Omental fat pad (tissue), 4 donors: ENCODE measurements around the gene B3GLCT. TPM values are rescaled to one million over a fixed set of nuclear protein-coding genes. Genes with fewer than 3 reads are reported as not detected.

Experiments used
- ATAC-seq: fragments of 150-250 bp; one replicate; pipeline ENCODE4 v1.9.1; 2016; ENCODE audit warnings: mild to moderate bottlenecking, moderate library complexity; ENCODE audit not compliant: low FRiP score
- DNase-seq: peaks from one replicate; pipeline ENCODE4 v3.0.0-alpha.2; 2019; ENCODE audit warnings: low spot score
- CTCF ChIP-seq, 3 donors: fragments of 450-650 bp; IDR thresholded peaks; one replicate each; pipeline ENCODE4 v1.5.1; 2016 to 2017; ENCODE audit warnings: antibody characterized with exemption in 3 of 3, mild to moderate bottlenecking in 3 of 3, moderate library complexity in 2 of 3
- total RNA-seq, 4 donors: library from RNA; depleted of rRNA; stranded (reverse); fragments of >200 nt; gene quantifications; one replicate each; pipeline ENCODE4 v1.1.0, GENCODE V29; 2016

B3GLCT gene
- 10 to 100 TPM in 1 of 4 donors, 1 to 10 TPM in 3; 5.4 to 16.4 (median 6.6) TPM for total RNA-seq

GRCh38 chr13:31199849-31200636 is at the start of gene B3GLCT:
B3GLCT (plus strand) TSS chr13:31199975; CDS start chr13:31200085, 110 bp downstream.
- TF ChIP-seq CTCF (IDR thresholded peaks at IDR 0.05), result peak in 2 of 3 donors; percentile 73 to 93

GRCh38 chr13:31150315-31150985 is 49.3 kb upstream of the B3GLCT start:
- DNase-seq (no peak), ATAC-seq (no peak)
- TF ChIP-seq CTCF (IDR thresholded peaks at IDR 0.05), result no peak

More at GRCh38 chr13:31199849-31200636, at the start of gene B3GLCT:
- no peak for DNase-seq
- ATAC-seq, result peak; percentile 91

GRCh38 chr13:31151837-31152236 is 47.9 kb upstream of the B3GLCT start:
- no peak for TF ChIP-seq CTCF (IDR thresholded peaks at IDR 0.05)
- no peak for DNase-seq
- no peak for ATAC-seq

DNA sequence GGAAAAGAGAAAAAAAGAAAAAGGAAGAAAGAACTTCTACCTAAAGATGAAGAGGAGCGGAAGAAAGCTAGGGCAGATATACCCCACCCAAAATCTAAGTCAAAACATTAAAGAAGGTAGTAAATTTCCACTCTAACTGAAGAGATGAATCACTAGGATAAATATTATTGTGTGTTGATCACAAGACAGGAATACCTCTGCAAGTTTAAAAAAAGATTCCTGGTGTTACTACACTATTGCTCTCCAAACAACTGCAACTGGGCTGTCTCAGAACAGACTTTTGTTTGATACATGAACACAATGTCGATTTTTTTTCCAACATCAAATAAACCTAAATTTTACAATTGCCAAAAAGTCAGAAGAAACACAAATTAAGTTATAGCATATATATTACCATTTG is 44.8 kb upstream of the B3GLCT start:
- TF ChIP-seq CTCF (IDR thresholded peaks at IDR 0.05), result no peak
- ATAC-seq (no peak), DNase-seq (no peak)

DNA sequence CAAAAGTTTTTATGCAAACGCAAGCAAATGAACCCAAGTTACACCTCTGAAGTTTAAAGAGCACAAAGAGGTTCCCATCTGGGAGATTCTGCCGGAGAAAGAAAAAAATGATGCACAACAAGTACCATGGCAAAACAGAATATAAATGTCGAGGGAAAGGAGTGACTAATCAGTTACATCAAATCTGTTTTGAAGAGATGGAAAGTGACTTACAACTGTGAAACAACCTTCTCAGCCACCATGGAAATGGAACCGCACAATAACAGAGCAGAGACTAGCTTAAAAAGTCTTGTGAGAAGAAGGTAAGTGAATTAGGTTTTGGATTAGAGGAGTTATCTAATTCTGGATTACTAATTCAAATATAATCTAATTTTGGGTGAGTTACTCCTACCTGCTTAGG is 40.5 kb upstream of the B3GLCT start:
- TF ChIP-seq CTCF (IDR thresholded peaks at IDR 0.05), result no peak
- no peak for DNase-seq
- no peak for ATAC-seq

DNA sequence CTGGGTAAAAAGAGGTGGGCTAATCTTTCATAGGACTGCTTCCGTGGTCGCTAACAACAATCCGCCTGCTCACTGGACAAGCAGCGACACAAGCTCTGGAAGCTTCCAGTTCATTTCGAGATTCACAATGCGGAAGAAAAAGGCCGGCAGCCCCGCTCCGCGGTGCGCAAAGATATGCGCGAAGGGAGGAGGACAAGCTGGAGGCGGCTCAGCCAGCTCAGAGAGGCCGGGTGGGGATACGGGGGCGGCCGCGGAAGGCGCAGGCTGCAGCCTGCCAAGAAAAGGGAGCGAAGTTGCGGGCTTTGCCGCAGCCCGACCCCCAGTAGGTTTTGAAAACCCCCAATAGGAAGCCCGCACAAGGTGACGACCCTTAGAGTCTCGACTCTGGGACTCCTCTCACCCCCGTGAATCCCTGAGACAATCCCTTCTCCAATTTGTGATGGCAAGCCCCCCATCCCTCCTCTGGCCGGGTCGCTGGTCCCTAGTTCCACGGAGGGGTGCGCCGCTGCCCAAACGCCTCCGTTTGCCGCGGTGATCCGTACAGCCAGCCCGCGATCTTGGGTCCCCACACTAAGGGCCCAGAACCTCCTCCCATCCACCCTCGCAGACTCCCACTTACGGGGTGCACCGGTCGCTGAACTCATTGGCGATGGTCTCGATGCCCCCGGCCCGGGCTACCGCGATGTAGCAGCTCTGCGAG is 38.8 kb upstream of the B3GLCT start:
- ATAC-seq, result peak; percentile 15
- no peak for TF ChIP-seq CTCF (IDR thresholded peaks at IDR 0.05)

More for the DNA sequence above, 38.8 kb upstream of the B3GLCT start:
- DNase-seq, result peak; percentile 44
